Epithelial cell of proximal tubule (primary cell): ENCODE measurements around the gene CACNA1C. TPM values are rescaled to one million over a fixed set of nuclear protein-coding genes. Genes with fewer than 3 reads are reported as not detected.

Experiments used
- DNase-seq: peaks from one replicate; pipeline ENCODE4 v3.0.0-alpha.2; 2011; ENCODE audit warnings: low read depth
- H3K4me3 ChIP-seq: 2 replicates; pipeline ENCODE4 v1.5.1; 2011; ENCODE audit warnings: low read depth, mild to moderate bottlenecking, low read length
- CTCF ChIP-seq: conservative IDR thresholded peaks from 2 replicates; pipeline ENCODE4 v1.5.1; 2012; ENCODE audit warnings: low read depth, mild to moderate bottlenecking, low read length
- total RNA-seq: library from RNA; depleted of rRNA; stranded (reverse); fragments of >200 nt; gene quantifications from 2 replicates; pipeline ENCODE4 v1.2.3, GENCODE V29; 2015

CACNA1C gene
- total RNA-seq, 1 donor from 2014 or later = not detected

- TF ChIP-seq CTCF = no peak
- H3K4me3 ChIP-seq = no peak overlapping the region
- no peak for DNase-seq
Measured at GRCh38 chr12:2348482-2348852, 295.7 kb downstream of the CACNA1C start.

- no peak for DNase-seq
- no peak for TF ChIP-seq CTCF
- H3K4me3 ChIP-seq = no peak overlapping the region
Measured at GRCh38 chr12:2351161-2351560, 298.4 kb downstream of the CACNA1C start.

GRCh38 chr12:2352203-2352602, 299.4 kb downstream of the CACNA1C start:
- no peak overlapping the region for H3K4me3 ChIP-seq
- DNase-seq = no peak
- no peak for TF ChIP-seq CTCF

GRCh38 chr12:2353281-2353680, 300.5 kb downstream of the CACNA1C start:
- no peak for DNase-seq
- no peak overlapping the region for H3K4me3 ChIP-seq
- no peak for TF ChIP-seq CTCF

- no peak overlapping the region for H3K4me3 ChIP-seq
- DNase-seq = no peak
- TF ChIP-seq CTCF = no peak
Measured at GRCh38 chr12:2353691-2354090, 300.9 kb downstream of the CACNA1C start.

GRCh38 chr12:2354151-2354991, 301.6 kb downstream of the CACNA1C start:
- DNase-seq = no peak
- TF ChIP-seq CTCF = no peak
- H3K4me3 ChIP-seq = no peak overlapping the region

GRCh38 chr12:2355198-2355597, 302.4 kb downstream of the CACNA1C start:
- no peak for DNase-seq
- no peak for TF ChIP-seq CTCF
- H3K4me3 ChIP-seq = no peak overlapping the region
